H9 (cell line): ENCODE data around the gene INAFM1. TPM values are rescaled to one million over a fixed set of nuclear protein-coding genes. Genes with fewer than 3 reads are reported as not detected.

Experiments
- DNase-seq: peaks from one replicate; pipeline ENCODE4 v3.0.0-alpha.2; 2017
- H2AFZ ChIP-seq: one replicate; pipeline ENCODE4 v1.6.1; 2013; ENCODE audit warnings: mild to moderate bottlenecking, low read length, control low read depth, moderate library complexity
- H2AK5ac ChIP-seq: 2 replicates; pipeline ENCODE4 v1.6.1; 2013; ENCODE audit warnings: low read length, control low read depth, mixed read lengths; ENCODE audit not compliant: insufficient read length
- H2BK120ac ChIP-seq: one replicate; pipeline ENCODE4 v1.6.1; 2013; ENCODE audit warnings: low read depth, mild to moderate bottlenecking, low read length, control low read depth, inconsistent platforms; ENCODE audit not compliant: poor library complexity, severe bottlenecking
- H2BK12ac ChIP-seq: 2 replicates; pipeline ENCODE4 v1.6.1; 2013; ENCODE audit warnings: low read length, control low read depth, mixed read lengths, low read depth; ENCODE audit not compliant: insufficient read length
- H2BK15ac ChIP-seq: 2 replicates; pipeline ENCODE4 v1.6.1; 2013; ENCODE audit warnings: low read depth, low read length, control low read depth
- H2BK20ac ChIP-seq: one replicate; pipeline ENCODE4 v1.6.1; 2013; ENCODE audit warnings: low read depth, mild to moderate bottlenecking, low read length, control low read depth, inconsistent platforms; ENCODE audit not compliant: poor library complexity, severe bottlenecking
- H2BK5ac ChIP-seq: 2 replicates; pipeline ENCODE4 v1.6.1; 2013; ENCODE audit warnings: low read length, control low read depth, mixed read lengths; ENCODE audit not compliant: insufficient read length
- H3K14ac ChIP-seq: 2 replicates; pipeline ENCODE4 v1.6.1; 2013; ENCODE audit warnings: low read length, control low read depth; ENCODE audit not compliant: insufficient read depth
- H3K18ac ChIP-seq: 2 replicates; pipeline ENCODE4 v1.6.1; 2013; ENCODE audit warnings: low read depth, mild to moderate bottlenecking, mixed read lengths, low read length, control low read depth; ENCODE audit not compliant: insufficient read length
- H3K23ac ChIP-seq: 2 replicates; pipeline ENCODE4 v1.6.1; 2013; ENCODE audit warnings: low read length, control low read depth, mixed read lengths, low read depth; ENCODE audit not compliant: insufficient read length
- H3K23me2 ChIP-seq: 2 replicates; pipeline ENCODE4 v1.6.1; 2013; ENCODE audit warnings: low read depth, mild to moderate bottlenecking, mixed read lengths, low read length, control low read depth; ENCODE audit not compliant: insufficient read length, poor library complexity, severe bottlenecking
- H3K27ac ChIP-seq: 2 replicates; pipeline ENCODE4 v1.5.1; 2013; ENCODE audit warnings: low read length, control low read depth, mixed read lengths, low read depth; ENCODE audit not compliant: insufficient read length
- H3K27me3 ChIP-seq: 2 replicates; pipeline ENCODE4 v1.6.1; 2013; ENCODE audit warnings: low read length, control low read depth, inconsistent platforms; ENCODE audit not compliant: insufficient read depth
- H3K4ac ChIP-seq: 2 replicates; pipeline ENCODE4 v1.6.1; 2013; ENCODE audit warnings: low read depth, mild to moderate bottlenecking, control low read depth, inconsistent platforms, low read length, moderate library complexity
- H3K4me1 ChIP-seq: 2 replicates; pipeline ENCODE4 v1.6.1; 2013; ENCODE audit warnings: low read length, control low read depth, inconsistent platforms; ENCODE audit not compliant: insufficient read depth
- H3K4me2 ChIP-seq: 2 replicates; pipeline ENCODE4 v1.6.1; 2013; ENCODE audit warnings: low read length, control low read depth, mixed read lengths; ENCODE audit not compliant: insufficient read length, insufficient read depth
- H3K56ac ChIP-seq: 2 replicates; pipeline ENCODE4 v1.6.1; 2013; ENCODE audit warnings: low read depth, mild to moderate bottlenecking, mixed read lengths, low read length, control low read depth; ENCODE audit not compliant: insufficient read length
- H3K79me1 ChIP-seq: 2 replicates; pipeline ENCODE4 v1.6.1; 2013; ENCODE audit warnings: low read depth, mild to moderate bottlenecking, moderate library complexity, low read length, control low read depth, inconsistent platforms; ENCODE audit not compliant: insufficient read depth, poor library complexity, severe bottlenecking
- H3K79me2 ChIP-seq: 2 replicates; pipeline ENCODE4 v1.6.1; 2013; ENCODE audit warnings: low read length, control low read depth, inconsistent platforms; ENCODE audit not compliant: insufficient read depth
- H3K9ac ChIP-seq: 2 replicates; pipeline ENCODE4 v1.6.1; 2013; ENCODE audit warnings: low read length, control low read depth, mixed read lengths; ENCODE audit not compliant: insufficient read length; ENCODE audit errors: extremely low read depth
- H3K9me3 ChIP-seq: one replicate; pipeline ENCODE4 v1.6.1; 2013; ENCODE audit warnings: low read depth, low read length, inconsistent platforms; ENCODE audit not compliant: control insufficient read depth
- H3T11ph ChIP-seq: one replicate; pipeline ENCODE4 v1.6.1; 2013; ENCODE audit warnings: mild to moderate bottlenecking, low read length, control low read depth, inconsistent platforms
- H4K20me1 ChIP-seq: one replicate; pipeline ENCODE4 v1.6.1; 2013; ENCODE audit not compliant: control insufficient read depth, insufficient read length, insufficient read depth
- H4K5ac ChIP-seq: 2 replicates; pipeline ENCODE4 v1.6.1; 2013; ENCODE audit warnings: low read depth, mild to moderate bottlenecking, mixed read lengths, low read length, control low read depth; ENCODE audit not compliant: insufficient read length
- H4K8ac ChIP-seq: replicated peaks from 2 replicates; pipeline ENCODE4 v1.6.1; 2013; ENCODE audit warnings: low read length, control low read depth, mixed read lengths, low read depth; ENCODE audit not compliant: insufficient read length
- H4K91ac ChIP-seq: 2 replicates; pipeline ENCODE4 v1.6.1; 2013; ENCODE audit warnings: low read depth, mild to moderate bottlenecking, moderate library complexity, mixed read lengths, low read length, control low read depth; ENCODE audit not compliant: insufficient read length
- H3K27ac Mint-ChIP-seq, 3 experiments: 2 replicates in 2 of 3; 3 replicates in 1 of 3; pipeline ENCODE4 v1.8.0; 2020 to 2021; ENCODE audit warnings: mixed read lengths in 3 of 3, mild to moderate bottlenecking in 1 of 3, moderate library complexity in 1 of 3
- H3K27me3 Mint-ChIP-seq: 2 replicates; pipeline ENCODE4 v1.8.0; 2021; ENCODE audit warnings: low read depth, mild to moderate bottlenecking, moderate library complexity, mixed read lengths
- H3K36me3 Mint-ChIP-seq, 3 experiments: 2 replicates in 2 of 3; 3 replicates in 1 of 3; pipeline ENCODE4 v1.8.0; 2020 to 2021; ENCODE audit warnings: low read depth in 3 of 3, mixed read lengths in 3 of 3; ENCODE audit not compliant: insufficient read depth in 1 of 3
- H3K4me1 Mint-ChIP-seq, 2 experiments: 2 replicates each; pipeline ENCODE4 v1.8.0; 2020; ENCODE audit warnings: mixed read lengths in 2 of 2
- H3K4me3 Mint-ChIP-seq, 2 experiments: 2 replicates in 1 of 2; 3 replicates in 1 of 2; pipeline ENCODE4 v1.8.0; 2020 to 2021; ENCODE audit warnings: mild to moderate bottlenecking in 2 of 2, mixed read lengths in 2 of 2, moderate library complexity in 1 of 2
- H3K9me3 Mint-ChIP-seq, 2 experiments: 2 replicates in 1 of 2; 3 replicates in 1 of 2; pipeline ENCODE4 v1.8.0; 2020; ENCODE audit warnings: mild to moderate bottlenecking in 2 of 2, mixed read lengths in 2 of 2, moderate library complexity in 1 of 2
- CTCF ChIP-seq: fragments of 200-600 bp; sonication (generic); conservative IDR thresholded peaks from 3 replicates; pipeline ENCODE4 v1.8.0; 2021; ENCODE audit warnings: antibody characterized with exemption, mild to moderate bottlenecking
- WGBS: extraction: QIAGEN DNeasy Blood & Tissue Kit; methylation state at CpG from one replicate; pipeline ENCODE4 v1.1.7; 2013; ENCODE audit warnings: missing lambda C conversion rate, low lambda C conversion rate, mixed read lengths; ENCODE audit not compliant: insufficient read length; ENCODE audit errors: extremely low coverage; 5-methylcytosine and 5-hydroxymethylcytosine counted together
- total RNA-seq: library from RNA; stranded (reverse); gene quantifications from 2 replicates; pipeline ENCODE4 v1.2.1, GENCODE V29; 2021

The INAFM1 gene
- total RNA-seq, 1 experiment from 2014 or later, result 8.5 TPM

DNA sequence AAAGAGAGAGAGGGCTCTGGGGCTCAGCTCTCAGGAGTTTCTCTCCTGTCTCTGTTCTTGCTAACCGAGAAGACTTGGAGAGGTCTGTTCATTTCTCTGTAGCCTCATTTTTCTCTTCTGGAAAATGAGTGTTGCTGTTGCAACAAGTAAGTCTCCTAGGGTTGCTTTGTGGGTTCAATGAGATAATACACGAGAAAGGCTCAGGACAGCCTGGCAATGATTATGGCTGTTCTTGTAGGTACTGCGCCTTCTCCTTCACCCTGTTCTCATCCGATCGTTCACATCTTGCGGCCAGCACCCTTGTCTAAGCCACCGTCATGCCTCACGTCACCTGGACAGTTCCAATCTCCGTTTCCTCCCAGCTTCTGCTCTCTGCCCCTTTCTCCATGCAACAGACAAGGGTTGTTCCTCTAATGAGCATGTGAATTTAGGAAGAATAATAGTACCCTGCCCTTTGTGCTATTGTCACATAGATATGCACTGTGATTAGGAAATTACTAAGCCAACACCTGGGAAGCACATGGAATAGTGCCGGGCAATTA lies 39.1 kb downstream of the INAFM1 start:
- Histone ChIP-seq H3K56ac (no peak overlapping the region), H3K4me2 (no peak overlapping the region), H4K8ac (no peak overlapping the region), H3K27ac (no peak overlapping the region), H4K20me1 (no peaks in the 10 kb centered on the region), H3K18ac (no peak overlapping the region), H2BK120ac (no peak overlapping the region), H3K4ac (no peak overlapping the region), H2BK5ac (no peak overlapping the region), H3K9ac (no peak overlapping the region), H3K4me1 (no peaks in the 10 kb centered on the region), H3T11ph (no peak overlapping the region), H3K23ac (no peak overlapping the region), H2AK5ac (no peak overlapping the region), H4K5ac (no peak overlapping the region), H3K23me2 (no peaks in the 10 kb centered on the region), H2BK15ac (no peak overlapping the region), H2BK20ac (no peak overlapping the region), H2BK12ac (no peak overlapping the region), H3K79me1 (no peaks in the 10 kb centered on the region), H3K27me3 (no peaks in the 10 kb centered on the region), H3K79me2 (no peaks in the 10 kb centered on the region), H3K9me3 (no peaks in the 10 kb centered on the region), H2AFZ (no peak overlapping the region), H4K91ac (no peak overlapping the region), H3K14ac (no peak overlapping the region)
- DNase-seq, result no peak
- no CpG with 5 or more reads among the region's 10 CpGs for WGBS
- no peaks in the 10 kb centered on the region for H3K9me3 Mint-ChIP-seq
- no peak overlapping the region; a peak in 1 of 7 replicates for H3K27ac Mint-ChIP-seq
- no peak overlapping the region for H3K4me3 Mint-ChIP-seq
- TF ChIP-seq CTCF, result no peak
- no peaks in the 10 kb centered on the region for H3K36me3 Mint-ChIP-seq
- H3K27me3 Mint-ChIP-seq, result peaks cover 19% of the 10 kb centered on the region
- peaks cover 0 to 6% of the 10 kb centered on the region in 2 experiments; a peak in 1 of 4 replicates for H3K4me1 Mint-ChIP-seq
